ENCODE results near the gene TNFRSF4.

Gene TNFRSF4

DNA sequence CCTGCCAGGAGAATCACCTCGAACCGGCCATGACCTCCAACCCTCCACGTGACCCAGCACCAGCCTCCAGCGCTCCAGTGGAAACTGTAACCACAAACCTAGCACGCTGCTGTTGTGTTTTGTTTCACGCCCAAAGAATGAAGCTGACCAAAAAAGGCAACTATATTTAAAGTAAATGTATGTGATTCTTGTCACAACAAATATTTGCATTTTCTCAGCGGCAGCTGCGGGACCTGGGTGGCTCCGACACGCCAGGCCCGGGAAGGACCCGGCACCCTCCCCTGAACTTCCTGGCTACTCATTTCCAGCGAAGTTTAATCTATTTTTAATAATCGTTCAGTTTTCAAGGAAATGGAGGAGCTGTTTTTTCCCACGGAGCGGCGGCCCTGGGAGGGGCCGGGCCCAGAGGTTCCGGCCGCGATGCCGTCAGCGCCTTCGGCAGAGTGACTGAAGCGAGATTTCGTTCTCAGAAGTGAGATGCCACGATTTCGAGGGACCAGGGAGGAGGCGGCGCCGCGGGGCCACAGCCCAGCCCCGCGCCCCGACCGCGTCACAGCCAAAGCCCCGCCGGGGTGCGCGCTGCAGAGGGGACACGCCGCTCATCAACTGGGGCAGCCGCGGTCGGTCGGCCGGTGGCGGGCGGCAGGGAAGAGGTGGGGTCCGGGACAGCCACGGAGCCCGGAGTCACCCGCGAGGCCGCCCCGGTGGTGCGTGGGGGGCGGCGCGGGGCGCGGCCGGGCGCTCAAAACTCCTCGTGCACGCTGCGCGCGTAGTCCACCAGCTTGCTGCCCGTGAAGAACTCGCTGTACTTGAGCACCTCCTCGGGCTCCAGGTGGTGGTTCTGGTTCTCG lies 3.0 kb upstream of the TNFRSF4 start:
- DNase-seq, result no peak

DNA sequence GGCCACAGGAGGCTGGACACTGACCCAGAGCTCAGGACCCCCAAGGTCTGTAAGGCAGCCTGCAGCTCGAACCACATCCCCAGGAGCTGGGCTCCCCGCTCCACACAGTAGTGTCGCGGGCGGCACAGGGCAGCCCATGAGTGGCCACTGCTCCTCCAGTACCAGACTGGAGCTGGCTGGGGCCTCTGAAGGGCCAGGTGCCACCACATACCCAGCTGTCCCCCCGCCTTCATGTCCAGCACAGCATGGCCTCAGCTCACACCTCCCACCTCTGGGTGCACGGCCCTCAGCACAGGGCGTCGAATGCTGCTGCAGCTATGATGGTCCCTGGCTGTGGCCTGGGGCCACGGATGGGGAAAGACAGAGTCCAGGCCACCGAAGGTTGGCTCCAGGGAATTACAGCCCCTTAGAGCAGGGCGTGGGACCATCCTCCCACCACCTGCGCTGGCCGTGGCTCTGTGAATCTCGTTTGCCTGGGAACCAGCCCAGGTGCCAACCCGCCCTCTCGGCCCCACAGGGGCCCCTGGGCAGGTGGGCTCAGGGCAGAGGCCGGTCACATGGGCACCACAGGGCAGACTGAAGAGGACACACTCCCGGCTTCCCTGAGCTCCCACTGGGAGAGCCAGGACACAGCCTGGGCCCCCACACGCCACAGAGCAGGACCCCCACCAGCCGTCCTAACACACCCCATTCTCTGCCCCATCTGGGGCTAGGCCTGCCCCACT lies 2.1 kb upstream of the TNFRSF4 start:
- DNase-seq, result no peak

DNA sequence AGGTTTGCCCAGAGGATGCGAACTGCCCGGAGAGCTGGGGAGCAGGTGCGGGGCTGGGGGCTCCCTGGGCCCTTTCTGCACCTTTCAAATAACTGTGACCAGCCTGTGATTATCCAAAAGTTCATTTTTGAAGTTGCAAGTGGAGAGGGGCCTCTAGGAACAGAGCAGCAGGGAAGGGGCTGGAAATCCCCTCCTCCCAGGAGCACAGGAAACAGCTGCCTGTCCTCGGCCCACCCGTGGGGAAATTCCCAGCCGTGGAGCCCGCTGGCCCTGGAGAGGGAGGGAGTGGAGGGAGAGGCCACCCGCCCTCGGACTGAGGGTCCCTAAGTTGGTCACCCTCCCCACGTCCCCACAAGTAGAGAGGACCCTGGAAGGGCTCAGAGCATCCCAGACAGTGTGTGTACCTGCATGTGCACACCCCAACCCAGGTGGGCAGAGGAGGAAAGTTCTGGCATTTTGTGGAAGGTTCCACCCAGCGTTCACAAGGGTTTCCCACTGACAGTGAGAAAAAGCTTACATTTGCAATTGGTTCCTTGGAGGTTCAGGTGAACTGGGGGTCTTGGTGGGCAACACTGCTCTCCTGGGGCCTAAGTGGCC lies 1.2 kb upstream of the TNFRSF4 start:
- DNase-seq, result no peak

DNA sequence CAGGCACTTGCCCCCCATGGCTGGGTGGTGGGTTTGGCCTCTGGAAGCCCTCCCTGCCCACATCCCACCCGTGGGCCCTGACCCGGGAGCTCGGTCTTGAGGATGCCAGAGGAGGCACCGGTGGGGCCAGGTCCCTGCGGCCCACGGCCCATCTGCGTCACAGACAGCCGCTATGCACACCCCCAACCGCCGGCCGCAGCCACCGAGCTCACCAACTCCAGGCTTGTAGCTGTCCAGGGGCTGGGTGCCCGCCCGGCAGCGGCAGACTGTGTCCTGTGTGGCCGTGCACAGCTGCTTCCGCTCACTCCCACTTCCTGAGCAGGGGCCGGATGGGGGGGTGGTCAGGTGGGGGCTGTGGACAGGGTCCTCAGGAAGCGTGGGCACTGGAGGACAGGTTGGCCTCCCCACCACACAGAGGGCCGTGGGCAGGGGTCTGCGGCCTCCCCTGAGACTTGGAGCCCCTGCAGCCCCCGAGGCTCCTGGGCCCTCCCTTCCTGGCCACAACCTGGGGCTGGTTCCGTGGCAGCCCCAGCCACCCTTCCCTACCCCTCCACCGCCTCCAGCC lies 1.1 kb downstream of the TNFRSF4 start:
- DNase-seq, result no peak

DNA sequence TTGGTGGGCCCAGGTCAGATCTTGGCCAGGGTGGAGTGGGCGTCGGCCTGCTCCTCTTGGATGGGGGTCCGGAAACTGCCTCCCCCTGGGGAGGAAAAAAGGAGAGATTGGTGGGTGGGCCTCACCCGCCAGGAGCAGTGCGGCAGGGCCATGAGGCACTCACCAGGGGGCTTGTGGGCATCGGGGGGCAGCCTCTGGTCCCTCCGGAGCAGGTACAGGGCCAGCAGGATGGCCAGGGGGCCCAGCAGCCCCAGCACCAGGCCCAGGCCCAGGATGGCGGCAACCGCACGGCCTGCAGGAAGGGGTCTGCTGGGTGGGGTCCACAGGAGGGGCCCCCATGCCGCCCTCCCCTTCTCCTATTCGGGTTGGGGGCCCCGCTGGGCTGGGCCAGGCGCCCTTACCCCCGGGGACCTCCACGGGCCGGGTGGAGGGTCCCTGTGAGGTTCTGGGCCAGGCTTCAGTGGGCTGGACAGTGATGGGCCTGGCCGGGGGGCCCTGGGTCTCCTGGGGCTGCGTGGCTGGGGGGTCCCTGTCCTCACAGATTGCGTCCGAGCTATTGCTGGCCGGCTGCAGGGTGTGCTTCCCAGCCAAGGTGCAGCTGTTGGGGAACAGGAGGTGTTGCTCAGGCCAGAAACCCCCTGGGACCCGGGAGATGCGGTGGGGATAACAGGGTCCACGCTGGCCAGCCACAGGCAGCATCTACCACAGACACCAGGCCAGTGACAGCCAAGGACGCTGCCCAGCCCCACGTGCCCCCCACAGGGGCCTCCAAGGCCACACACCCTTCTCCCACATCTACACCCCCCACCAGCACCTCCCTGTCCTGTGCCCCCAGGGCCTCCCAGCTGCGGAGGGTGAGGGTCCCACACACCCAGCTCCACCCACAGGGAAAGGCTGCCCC lies 2.2 kb downstream of the TNFRSF4 start:
- DNase-seq, result no peak

DNA sequence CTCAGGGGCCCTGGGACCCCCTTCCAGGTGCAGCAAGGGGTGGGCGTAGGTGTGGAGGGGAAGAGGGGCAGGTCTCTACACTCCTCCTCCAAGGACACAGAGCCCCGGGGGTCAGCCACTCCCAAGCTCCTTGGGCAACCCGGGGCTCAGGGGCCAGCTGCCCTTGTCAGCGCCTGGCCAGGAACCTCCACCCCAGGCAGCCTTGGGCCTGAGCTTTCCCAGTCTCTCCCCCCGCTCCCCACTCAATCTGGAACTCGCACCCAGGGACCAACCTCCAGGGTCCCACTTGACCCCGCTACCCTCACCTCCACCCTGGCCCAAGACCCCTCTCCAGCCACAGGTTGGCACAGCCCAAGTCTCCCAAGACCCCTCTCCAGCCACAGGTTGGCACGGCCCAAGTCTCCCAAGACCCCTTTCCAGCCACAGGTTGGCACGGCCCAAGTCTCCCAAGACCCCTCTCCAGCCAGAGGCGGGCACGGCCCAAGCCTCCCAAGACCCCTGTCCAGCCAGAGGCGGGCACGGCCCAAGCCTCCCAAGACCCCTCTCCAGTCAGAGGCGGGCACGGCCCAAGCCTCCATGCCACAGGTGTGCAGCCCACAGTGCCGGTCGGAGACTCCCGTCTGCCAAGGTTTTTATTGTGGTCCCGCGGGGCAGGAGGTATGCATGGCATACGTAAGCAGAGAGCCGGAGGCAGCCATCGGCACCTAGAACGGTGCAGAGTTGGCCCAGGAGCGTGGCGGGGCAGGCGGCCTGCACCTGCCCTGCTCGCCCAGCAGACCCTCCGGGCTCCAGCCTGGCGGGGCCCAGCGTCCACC lies 3.0 kb downstream of the TNFRSF4 start:
- DNase-seq, result no peak

DNA sequence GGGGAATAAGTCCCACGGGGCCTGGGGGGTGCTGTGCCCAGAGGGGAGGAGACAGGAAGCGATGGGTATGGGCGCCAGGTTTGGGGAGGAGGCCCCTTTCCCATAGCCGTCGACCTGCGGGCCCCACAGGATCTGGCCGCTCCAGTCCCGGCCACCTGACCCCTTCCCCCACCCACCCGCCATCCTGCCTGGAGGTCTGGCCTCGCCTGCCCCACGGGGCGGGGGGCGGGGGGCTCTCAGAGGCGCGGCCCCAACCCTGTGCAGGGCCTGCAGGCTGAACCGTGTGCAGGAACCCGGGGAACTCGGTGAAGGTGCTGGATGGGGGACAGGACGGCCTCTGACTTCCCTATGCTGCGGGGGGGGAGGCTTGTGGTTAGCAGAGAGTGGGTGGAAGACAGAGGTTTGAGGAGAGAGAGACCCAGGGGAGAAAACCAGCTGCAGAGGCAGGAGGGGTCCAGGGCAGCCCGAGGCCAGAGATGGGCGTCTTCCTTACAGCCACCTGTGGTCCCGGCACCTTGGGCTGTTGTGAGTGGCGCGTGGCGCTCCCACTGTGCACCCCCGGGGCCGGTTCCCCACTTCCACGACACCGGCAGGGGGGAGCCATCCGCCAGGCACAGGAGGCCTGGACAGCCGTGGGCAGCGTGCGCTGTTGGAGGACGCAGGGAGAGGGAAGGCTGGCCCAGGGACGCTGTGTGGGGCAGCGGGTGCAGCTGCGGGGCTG lies 5.1 kb downstream of the TNFRSF4 start:
- DNase-seq, result no peak

DNA sequence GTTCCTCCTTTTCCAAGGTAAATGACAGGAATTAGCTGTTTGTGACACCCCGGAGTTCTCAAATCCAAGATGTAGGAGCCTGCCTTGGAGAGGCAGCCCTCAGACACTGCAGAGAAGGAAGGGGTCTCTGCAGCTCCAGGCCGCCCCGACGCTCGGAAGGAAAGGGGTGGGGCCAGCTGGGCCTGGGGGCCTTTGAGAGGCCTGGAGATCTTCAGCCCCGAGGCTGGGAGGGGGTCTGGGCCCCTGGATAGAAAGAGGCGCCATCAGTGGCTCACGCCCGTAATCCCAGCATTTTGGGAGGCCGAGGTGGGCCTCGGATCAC lies 6.4 kb downstream of the TNFRSF4 start:
- no peak for DNase-seq

DNA sequence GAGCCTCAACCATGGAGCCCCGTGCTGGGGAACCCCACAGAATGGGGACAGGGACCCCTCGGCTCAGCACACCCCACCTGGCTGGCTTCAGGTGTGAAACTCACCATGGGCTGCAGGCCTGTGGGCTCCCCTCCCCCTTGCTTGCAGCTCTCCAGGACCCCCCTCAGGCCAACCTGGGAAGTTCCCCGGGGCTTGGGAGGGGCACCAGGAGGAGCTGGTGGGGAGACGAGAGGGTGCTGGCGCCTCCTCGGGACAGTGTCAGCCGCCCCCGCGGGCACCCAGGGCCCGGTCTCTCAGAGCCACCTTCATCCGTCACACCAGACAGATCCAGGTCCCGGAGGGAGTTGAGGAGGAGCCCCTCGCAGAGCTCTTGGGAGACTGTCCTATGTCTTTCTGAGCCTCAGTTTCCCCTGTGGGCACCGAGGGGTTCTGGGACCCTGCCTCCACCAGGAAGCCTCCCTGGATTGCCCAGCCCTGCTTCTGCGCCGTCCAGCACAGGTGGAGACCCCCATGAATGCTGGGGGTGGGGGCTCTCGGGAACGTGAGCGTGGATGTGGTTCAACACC lies 6.9 kb downstream of the TNFRSF4 start:
- DNase-seq, result no peak

DNA sequence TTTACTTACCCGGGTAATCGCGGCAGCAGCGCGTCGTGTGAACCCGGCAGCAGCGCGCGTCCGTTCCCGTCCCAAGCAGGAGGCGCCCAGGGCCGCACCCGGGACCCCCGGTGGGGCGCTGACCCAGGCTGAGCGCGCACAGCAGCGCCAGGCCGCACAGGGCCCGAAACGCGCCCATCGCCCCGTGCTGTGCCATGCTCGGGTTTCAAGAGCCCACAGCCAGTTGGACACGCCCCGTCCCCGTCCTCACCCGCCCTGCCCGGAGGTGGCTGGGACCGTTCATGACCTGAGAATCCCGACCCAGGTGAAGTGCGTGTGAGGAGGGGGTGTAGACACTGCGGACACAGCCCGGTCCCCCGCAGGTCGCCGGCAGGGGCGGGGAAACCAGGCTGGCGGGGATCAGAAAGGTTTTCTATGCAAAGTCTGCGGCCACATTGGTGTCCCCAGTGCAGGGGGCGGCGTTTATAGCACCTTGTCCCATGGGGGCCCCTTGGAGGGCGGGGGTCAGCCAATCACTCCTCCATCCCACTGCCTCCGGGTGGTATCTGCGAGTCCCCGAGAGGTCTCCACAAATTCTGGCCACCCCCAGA lies 7.5 kb downstream of the TNFRSF4 start, which contains the start of gene TNFRSF18:
TNFRSF18 (minus strand) TSS at position 217 of the 590 bp plus-strand sequence; CDS start at position 196, 21 bp downstream.
- no peak for DNase-seq

DNA sequence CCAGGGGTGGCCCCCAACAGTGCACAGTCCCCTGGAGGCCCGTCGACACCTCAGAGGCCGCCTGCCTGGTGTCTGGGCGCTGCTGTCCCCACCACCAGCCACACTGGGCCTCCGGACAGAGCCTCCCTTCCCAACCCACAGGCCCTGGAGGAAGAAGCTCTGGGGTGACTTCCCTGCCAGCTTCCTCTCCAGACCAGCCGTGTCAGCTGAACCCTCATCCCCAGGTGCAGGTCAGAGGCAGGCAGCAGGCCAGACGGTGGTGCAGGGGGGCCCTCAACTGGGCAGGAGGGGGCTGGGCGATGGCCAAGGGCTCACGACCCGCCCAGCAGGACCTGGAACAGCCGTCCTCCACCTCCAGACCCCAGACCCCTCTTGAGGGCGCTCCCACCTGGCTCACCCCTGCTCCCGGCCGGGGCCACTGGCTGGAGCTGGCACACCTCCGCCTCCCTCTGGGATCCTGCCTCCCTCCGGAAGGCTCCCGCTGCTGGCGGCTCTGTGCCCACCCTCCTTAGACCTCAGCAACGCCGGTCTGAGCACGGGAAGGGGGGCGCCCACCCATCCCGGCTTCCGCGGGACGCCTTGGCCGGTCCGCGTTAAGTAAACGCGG lies 8.1 kb downstream of the TNFRSF4 start:
- no peak for DNase-seq

DNA sequence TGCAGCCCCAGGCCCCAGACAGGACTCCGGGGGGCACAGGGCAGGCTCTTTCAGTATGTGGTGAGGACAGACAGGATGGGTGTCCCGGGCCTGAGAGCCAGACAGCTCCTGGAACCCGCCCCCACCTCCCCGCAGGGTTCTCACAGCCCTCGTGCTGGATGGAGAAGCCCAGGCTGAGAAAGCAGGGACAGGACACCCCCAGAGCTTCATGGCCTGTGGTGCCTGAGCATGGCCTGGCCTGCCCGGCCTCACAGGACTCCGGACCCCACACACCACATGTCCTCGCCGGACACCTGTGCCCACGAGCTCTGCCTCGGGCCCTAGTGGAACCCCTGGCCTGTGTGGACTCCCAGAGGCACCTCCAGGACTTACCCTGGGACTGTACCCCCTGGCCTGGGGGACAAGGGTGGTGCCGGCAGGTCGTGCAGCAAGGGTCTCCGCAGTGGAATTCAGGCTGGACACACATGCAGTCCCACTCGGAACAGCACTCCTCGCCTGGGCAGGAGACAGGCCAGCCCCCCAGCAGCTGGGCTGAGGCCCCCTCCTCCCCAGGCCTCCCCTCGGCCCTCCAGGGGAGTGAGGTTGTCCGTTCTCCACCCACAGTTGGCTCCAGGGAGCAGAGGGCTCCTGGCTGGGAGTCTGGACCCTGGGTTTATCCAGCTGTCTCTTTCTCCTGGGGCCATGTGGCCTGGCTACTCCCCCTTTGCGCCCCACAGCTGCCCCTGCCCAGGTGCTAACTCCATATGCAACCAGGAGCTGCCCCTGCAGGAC lies 8.8 kb downstream of the TNFRSF4 start:
- no peak for DNase-seq

DNA sequence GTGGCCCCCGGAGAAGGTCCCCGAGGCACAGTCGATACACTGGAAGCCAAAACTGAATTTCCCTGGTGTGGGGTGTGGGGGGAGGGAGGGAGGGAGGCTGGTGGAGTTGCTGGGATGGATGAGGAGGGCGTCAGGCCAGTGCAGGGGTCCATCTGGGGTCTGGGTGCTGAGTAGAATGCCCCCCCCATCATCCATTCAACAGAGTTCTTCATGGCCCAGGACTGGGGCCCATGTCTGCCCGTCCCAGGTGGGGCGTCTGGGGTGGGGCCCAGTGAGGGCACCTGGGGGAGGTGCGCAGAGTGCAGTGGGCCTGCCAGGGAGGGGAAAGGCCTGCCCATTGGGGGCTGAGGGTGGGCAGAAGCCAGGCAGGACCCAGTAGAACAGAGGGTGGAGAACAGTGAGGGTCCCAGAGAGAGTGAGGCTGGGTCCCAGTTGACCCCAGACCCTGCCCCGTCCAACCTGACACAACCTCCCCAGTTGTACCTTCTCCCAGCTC lies 9.5 kb downstream of the TNFRSF4 start:
- DNase-seq, result no peak

DNA sequence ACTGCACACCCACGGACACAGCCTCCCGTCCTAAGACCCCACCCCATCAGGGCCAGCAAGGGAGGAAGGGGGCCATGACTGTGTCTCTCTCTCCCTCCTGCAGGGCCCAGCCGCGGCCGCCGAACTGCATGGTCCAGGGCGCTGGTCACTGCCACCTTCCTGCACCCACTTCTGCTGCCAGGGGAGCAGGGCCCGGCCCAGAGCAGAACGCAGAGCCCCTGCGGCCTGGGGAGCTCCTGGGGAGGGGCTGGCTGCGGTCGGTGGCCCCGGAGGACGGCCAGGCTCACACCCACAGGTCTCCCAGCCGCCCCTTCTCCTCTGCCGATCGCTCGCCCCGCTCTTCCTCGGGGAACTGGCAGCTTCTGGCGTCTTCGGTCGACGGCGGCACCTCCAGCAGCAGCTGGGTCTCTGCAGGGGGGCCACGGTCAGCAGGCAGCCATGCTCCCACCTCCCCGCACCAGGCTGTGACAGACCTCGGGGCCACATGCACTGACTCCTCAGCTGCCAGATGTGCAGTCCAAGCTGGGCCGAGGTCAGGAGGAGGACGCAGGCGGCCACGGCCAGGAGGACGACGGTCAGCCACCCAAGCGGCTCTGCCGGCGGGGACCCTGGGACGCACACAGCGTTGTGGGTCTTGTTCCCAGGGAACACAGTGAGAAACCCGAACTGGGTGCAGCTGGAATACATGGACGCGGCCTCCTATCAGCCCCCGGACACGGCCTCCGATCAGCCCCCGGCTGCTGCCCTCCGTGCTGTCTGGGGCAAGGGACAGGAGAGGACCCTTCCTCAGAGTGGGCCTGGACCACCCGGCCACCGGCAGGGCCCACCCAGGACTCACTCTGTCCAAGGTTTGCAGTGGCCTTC lies 10.2 kb downstream of the TNFRSF4 start:
- no peak for DNase-seq

DNA sequence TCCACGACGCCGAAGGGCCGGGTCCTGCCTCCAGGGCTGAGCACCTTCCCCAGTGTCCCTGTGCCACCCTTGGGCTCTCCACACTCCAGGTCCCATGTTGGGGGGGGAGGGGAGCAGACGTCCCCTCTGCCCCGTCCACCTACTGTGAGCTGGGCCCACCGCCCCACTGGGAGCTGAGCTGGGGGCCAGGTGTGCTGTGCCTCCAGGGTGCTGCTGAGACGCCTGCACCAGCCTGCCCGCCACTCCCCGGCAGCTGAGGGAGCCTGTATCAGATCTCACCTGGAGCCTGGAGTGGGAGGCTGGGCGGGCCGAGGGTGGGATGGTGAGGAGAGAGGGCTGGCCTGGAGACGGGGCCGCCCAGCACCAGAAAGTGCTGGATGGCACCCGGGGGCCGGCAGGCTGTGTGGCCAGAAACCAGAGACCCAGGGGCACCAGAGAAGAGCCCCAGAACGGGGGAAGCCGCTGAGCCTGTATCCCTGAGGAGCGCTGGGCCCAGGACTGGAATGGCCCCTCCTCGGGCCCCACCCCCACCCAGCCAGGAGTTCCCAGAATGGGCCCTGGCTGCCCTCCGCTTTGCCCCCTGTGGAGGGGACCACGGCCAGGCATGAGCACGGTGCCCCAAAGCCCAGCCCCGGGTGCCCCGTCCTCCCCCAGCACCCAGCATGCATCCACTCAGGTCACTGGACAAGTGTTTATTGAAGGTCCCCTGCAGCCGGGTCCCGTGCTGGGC lies 11.0 kb downstream of the TNFRSF4 start:
- DNase-seq, result no peak

DNA sequence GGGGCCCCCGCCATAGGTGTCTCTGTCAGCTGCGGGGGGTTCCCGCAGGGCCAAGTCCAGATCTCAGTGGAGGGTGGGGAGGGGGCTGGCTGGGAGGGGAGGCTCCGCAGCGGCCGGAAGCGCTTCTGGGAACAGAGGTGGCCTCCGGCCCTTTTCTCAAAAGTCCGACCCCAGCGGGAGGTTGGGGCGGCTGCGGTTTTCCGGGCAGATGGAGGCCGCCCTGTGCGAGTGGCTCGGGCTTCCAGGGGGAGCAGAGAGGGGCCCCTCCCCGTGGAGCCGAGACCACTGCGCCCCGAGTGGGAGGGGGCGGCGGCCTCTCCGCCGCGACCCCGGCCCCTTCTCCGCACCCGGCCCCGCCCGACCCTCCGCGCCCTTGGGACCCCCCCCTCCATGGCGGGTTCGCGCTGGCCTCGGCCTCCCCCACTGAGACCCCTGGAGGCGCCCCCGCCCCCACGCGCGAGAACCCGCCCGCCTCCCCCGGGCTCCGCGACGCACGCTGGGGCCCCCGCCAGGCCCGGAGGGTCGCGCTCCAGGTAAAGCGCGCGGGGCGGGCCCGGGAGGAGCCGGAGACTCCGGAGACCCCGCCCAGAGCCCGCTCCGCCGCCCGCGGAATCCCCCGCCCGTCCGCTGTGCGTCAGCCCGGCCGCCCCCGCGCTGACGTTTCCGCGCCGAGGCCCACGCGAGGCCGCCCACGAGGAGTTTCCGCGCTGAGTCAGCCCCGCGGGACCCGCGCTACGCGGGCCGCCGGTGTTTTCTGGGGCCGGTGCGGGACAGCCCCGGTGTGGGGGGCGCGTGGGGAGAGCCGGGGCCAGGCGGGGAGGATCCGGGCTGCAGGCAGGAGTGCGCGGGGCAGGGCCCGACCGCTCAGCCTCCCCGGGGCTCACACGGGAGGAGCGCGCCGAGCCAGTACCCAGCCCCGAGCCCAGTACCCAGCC lies 12.8 kb downstream of the TNFRSF4 start:
- DNase-seq, result no peak

All from NCI-H1694 (cell line).